Melanocyte of skin (primary cell): ENCODE measurements around the gene CYP27C1. TPM values are rescaled to one million over a fixed set of nuclear protein-coding genes. Genes with fewer than 3 reads are reported as not detected.

Source experiments
- small RNA-seq, 2 donors: library from RNA; depleted of rRNA; stranded (forward); fragments of <200 nt; gene quantifications; one replicate each; pipeline ENCODE3, GENCODE V24; 2012
- total RNA-seq, 2 donors: library from RNA; depleted of rRNA; stranded (reverse); fragments of >200 nt; gene quantifications; 2 replicates each; pipeline ENCODE4 v1.2.3, GENCODE V29; 2012

Gene CYP27C1
- under 1 TPM in 1 of 2 donors, not detected in 1; 0.33 TPM for total RNA-seq

GRCh38 chr2:127220102-127220767 lies at the start of gene CYP27C1:
CYP27C1 (minus strand) TSS chr2:127220299; CDS start chr2:127220270, 29 bp downstream.

Small RNAs within 50 kb of the gene (small RNA-seq; reads per million reads assigned to genes)
- 0 reads per million in 2 donors for gene NIFKP9

Other genes with a start within 250 kb of the CYP27C1 start
- 10 to 100 TPM; 36.5 to 52.3 TPM for gene BIN1, start 113.1 kb downstream of the CYP27C1 start, total RNA-seq
- gene ERCC3, start 73.8 kb upstream of the CYP27C1 start, total RNA-seq, result 10 to 100 TPM; 67.1 to 75.6 TPM
- gene MAP3K2, start 167.7 kb upstream of the CYP27C1 start, total RNA-seq, result 10 to 100 TPM; 26.0 to 49.2 TPM
- gene PROC, start 198.1 kb upstream of the CYP27C1 start, total RNA-seq, result not detected